ENCODE results near the gene KRT13. TPM values are rescaled to one million over a fixed set of nuclear protein-coding genes. Genes with fewer than 3 reads are reported as not detected.
"Not testable (repeated sequence)": the region's sequence is repeated elsewhere in the genome, so short reads cannot be mapped to it uniquely, and the experiment has no call there.

KRT13 gene
- total RNA-seq (ENCODE audit: insufficient read depth, low replicate concordance), result 292 TPM

DNA sequence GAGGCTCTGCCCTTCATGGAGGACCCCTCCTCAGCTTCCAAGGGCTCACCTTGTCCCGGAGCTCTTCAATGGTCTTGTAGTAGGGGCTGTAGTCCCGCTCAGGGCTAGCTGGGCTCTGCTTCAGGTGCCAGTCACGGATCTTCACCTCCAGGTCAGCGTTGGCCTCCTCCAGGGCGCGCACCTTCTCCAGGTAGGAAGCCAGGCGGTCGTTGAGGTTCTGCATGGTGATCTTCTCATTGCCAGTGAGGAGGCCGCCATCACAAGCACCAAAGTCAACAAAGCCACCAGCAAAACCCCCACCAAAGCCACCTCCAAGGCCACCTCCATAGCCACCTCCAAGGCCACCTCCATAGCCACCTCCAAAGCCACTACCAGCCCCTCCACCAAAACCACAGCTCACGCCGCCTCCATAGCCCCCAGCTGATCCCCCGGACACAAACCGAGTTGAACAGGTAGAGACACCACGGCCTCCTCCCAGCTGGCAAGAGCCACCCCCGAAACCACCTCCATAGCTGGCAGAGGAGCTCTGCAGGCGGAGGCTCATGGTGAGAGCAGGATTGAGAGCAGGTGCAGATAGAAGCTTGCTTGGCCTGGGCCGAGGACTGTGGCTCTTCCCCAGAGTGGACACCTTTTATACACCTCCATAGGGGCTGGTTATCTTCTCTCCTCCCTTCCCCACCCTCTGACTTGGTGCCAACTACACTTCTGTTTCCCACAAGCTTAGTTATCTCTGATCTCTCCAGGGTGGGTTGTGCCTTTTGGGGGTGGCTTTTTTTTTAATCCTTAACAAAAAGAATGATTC is at the start of gene KRT13:
Gene KRT13 (minus strand): TSS at position 606 of the 802 bp plus-strand sequence. CDS start 62 bp downstream, at position 544.
- peak; percentile 41 for DNase-seq (ENCODE audit: low spot score)

DNA sequence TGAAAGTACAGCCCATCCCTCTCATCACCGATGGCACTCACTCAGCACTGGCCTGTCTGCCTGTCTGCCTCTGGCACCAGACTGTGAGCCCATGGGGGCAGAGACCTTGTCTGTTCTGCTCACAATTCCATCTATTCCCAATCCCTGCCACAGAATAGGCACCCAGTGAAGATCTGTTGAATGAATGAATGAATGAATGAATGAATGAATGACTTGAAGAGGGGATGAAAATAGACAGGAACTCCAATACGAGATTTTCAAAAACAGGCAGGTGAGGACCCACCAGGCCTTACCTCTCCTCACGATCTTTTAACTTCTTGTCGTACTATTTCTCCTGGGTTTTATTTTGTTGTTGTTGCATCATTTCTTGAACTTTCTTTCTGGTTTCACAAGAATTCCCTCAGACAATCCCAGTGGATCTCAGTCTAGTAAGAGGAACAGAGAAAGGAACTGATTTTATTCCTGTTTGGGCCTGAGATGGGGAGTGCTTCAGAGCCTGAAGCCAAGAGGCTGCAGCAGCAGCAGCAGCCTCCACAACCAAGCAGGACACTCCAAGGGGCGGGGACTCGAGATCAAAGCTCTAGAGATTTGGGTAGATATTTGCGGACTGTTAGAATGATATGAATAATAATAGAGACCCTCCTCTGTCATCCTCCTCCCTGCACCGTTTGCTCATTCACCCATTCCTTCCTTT is 48.7 kb upstream of the KRT13 start:
- peak; percentile 29 for DNase-seq (ENCODE audit: low spot score)

DNA sequence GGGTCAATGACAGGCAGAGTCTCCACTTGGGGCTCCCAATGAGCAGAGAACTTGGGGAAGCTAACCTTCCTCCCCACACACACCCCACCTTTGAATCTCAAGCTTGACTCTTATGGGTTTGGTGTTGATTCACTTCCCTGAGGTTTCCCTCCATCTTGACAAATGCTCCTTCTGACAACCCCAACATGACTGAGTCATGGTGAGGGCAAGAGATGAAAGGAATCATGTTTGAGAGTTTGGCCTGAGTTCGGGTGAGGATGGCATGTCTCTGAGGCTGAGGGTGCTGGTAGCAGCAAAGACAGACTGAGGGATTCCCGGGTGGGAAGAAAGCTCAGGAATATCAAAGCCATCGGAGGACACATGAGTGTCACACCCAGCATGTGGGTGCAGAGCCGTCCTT is 47.8 kb upstream of the KRT13 start:
- no peak for DNase-seq (ENCODE audit: low spot score)

DNA sequence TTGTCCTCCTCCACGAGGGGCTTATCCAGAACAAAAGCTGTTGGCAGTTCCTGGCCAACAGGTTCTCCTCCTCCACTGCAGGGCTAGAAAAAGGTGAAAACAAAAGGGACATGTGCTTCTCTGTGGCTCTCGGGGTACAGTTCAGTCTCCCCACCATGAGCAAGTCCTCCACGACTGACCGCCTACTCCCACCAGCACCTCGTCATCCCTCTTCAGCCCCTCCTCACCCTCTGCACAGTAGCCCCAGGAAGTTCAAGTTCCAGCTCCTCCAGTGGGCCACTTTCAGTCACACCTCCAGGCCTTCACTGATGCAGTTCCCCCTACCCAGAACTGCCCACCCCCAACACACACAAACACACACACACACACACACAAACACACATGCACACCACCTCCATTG is 47.0 kb upstream of the KRT13 start:
- no peak for DNase-seq (ENCODE audit: low spot score)

DNA sequence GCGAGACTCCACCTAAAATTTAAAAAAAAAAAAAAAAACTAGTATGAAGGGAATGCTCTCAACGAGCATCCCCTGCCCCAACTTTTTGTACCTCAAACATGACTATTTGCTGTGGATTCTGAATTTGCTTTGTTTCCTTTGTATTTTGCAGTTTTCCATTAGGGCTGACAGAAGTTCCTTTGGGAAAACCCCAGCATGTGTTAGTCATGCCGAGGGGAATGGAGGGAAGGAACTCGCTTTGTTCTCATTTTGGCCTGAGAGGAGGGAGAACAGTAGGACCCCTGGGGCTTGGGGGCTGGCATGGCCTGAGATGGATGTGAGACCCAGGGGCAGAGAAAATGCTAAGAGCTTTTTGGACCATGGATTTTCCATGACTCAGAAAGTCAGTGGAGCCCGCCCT is 46.0 kb upstream of the KRT13 start:
- no peak for DNase-seq (ENCODE audit: low spot score)

DNA sequence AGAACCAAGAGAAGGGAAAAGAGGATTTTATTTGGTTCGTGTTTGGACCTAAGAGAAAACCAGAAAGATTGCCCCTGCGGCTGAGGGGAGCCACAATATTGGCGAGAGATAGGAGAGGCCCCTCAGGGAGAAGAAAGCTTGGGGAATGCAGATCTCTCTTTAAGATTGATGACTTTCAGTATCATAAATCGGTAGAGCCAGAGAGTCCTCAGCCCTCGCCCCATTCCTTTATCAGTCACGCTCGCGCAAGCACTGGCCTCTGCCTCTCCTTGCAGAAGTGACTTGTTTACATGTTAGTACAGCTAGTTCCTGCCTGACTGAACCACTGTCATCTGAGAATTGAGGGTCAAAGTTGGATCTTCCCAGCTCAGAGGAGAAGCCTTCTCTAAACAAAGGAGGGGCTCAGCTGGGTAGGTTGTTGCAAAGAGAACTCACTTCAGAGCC is 44.2 kb upstream of the KRT13 start:
- DNase-seq (ENCODE audit: low spot score), result peak; percentile 68

DNA sequence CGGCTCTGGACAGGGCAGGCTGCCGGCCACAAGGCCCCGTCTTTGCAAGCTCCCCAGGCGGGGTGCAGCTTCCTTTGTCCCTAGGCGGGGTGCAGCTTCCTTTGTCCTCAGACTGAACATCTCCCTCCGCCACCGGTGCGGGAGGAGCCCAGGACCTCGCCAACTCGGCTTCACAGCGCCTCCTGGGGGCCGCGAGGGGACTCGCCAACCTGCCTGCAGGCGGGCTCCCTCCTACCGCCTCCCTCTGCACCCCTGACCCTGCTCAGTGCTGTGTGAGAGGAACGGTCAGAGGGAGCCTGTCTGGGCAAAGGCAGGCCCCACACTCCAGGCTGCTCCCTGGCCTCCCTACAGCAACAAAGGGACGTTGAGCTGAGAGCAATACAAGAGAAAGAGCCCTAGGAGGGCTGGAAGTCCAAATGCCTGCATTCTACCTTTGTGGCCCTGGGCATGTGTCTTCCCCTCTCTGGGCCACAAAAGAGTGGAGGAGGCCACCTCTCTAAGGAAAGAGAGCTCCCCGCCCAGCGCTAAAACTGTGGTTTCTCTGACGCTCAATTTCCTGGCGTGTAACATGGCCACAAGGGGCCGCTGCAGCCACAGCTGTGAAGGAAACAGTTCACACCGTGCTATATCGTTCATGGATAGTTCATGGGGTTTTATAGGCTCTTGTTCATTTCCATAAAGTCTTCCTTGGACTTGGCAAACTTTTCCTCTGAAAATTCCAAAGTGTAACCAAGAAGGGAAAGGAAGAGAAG is 43.6 kb upstream of the KRT13 start:
- peak; percentile 93 for DNase-seq (ENCODE audit: low spot score)

DNA sequence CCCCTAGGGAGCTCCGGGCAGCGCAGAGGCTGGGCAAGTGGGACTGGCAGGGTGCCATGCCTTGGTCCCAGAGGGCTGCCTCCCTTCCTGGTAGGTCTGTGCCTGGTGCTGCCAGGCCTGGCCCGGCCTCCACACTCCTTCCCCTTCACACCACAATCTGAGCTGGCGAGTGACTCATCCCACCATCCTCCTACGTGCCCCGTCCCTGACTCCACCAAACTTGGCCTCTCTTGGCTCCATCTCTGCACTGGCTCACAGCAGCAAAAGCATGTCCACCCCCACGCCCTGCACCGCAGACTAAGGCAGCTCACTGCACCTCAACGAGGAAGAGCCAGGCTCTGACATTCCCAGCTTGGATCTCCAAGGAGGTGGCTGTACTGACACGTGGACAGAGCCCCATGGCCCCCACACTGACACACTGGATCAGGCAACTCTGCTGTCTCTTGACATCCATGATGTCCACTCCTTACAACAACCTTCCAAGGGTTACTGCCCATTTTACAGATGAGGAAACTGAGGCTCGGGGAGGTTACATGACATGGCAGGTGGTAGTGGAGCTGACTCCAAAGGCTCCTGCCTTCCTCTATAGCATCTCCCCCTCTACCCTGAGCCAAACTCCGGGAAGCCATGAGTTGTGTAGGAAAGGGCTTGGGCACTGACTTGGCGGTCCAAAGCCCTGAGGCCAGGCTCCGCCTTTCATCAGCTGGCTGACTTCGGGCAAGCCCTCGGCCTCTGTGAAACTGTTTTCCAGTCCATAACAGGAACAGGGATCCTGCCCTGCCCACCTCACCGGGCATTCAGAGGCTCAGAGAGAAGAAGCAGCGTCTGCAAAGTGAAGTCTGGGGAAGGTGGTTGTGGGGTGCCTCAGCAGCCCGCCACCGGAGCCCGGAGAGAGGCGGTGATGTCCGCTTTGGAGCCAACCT is 42.8 kb upstream of the KRT13 start:
- DNase-seq (ENCODE audit: low spot score), result peak; percentile 82

DNA sequence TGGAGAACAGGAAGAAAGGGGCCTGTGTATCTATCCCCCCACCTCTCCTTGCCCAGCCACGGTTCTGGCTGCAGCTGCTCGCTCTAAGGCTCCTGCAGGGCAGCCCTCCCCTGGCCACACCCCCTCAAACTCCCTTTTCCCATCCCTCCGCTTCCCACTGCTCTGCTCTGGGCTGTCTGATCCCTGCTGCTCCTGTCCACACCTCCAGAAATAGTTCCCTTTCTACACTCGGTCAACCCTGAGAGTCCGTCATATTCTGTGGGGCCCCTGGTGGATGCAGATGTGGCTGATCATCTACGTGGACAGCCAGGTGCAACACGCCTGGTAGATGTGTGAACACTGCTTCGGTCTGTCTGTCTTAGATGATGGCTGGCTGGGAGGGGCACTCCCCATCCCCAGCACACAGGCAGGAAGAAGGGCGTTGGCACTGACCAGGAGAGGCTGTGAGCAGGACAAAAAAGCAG is 42.0 kb upstream of the KRT13 start:
- DNase-seq (ENCODE audit: low spot score), result peak; percentile 27

DNA sequence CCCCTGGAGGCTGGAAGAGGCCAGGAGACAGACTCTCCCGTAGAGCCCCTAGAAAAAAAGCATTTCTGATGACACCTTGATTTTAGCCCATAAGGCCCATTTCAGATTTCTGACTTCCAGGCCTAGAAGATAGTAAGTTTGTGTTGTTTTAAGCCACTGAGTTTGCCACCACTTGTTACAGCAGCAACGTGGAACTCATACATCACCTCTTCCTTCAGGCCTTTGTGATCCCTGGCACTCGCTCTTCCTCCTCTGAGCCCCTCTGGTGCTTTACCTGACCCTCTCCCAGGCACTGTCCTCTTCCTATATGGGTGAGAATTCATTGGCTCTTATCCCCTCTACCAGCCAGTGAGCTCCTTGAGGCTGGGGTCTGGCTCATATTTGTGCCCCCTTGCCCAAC is 41.4 kb upstream of the KRT13 start:
- no peak for DNase-seq (ENCODE audit: low spot score)

DNA sequence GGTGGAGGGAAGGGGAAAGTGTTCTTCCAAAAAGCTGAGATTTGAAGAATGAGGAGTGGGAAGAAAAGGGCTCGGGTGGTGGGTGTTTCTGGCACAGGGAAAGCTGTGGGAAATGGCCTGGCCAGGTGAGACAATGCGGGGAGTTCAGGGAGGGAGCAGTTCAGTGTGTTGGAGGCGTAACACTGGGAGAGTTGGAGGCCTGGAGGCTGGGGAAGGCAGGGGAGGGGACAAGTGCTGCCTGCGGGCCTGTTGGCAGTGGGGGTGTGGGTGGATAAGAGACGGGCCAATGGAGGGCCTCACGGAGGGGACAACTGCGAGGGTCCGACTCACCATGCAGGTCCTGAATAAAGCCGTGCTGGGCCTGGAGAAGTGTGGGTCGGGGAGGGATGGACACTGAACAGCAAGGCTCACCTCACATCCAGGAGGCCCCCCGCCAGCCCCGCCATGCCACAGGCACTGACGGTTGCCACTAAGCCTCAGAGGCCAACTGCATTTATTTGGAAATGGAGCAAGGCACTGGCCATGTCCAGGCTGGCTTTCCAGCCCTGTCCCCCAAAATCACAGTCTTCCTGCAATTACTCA is 40.5 kb upstream of the KRT13 start:
- no peak for DNase-seq (ENCODE audit: low spot score)

DNA sequence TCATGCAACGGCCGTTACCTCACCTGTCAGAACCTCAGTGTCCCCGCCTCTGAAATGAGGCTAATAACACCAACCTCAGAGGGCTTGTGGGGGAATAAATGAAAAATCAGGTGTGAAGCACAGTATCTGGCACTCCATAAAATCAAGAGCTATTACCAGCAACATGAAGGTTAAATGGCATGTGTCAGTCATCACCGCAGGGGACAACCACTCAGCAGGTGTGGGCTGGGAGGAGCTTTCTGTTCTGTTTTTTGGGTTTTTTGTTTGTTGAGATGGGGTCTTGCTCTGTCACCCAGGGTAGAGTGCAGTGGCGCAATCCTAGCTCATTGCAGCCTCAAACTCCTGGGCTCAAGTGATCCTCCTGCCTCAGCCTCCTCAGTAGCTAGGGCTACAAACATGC is 39.5 kb upstream of the KRT13 start:
- DNase-seq (ENCODE audit: low spot score), result no peak

DNA sequence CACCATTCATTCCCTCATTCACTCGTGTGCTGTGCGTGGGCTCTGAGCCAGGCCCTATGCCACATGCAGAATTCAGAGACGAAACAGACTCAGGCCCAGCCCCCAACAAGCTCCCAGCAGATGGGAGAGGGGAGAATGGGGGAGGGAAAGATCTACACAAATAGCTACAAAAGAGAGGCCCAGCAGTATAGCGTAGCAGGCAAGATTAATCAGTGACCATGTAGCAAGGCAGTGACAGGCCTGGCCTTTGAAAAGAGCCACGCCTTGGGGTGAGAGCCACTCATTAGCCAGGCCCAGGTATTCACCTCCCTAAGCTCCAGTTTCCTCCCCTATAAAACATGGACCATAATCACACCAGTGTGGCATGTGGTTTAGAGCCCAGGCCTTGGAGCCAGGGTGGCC is 39.1 kb upstream of the KRT13 start:
- DNase-seq (ENCODE audit: low spot score), result peak; percentile 80

DNA sequence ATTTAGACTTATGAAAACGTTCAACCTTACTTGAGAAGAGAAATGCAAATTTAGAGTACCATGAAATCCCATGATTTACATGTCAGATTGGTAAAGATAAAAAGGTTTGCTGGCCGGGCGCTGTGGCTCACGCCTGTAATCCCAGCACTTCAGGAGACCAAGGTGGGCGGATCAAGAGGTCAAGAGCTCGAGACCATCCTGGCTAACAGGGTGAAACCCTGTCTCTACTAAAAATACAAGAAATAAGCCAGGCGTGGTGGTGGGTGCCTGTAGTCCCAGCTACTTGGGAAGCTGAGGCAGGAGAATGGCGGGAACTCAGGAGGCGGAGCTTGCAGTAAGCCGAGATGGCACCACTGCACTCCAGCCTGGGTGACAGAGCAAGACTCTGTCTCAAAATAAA is 37.4 kb upstream of the KRT13 start:
- not testable (repeated sequence) for DNase-seq (ENCODE audit: low spot score)

DNA sequence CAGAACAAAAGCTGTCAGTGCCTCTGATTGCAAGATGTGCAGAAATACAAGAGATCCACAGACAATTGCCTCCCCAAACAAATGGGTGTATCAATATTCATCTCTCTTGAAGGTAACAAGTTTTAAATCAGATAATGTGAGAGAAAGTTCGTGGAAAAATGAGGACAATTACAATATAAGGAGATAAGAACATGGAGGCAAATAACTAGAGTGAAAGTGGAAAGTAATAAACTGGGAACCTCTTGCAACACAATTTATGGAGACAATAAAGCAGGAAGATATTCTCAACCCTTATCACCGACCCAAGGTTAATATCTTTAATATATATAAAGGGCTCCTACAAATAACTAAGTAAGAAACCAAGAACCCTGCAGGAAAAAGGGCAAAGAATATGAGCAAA is 36.9 kb upstream of the KRT13 start:
- no peak for DNase-seq (ENCODE audit: low spot score)

DNA sequence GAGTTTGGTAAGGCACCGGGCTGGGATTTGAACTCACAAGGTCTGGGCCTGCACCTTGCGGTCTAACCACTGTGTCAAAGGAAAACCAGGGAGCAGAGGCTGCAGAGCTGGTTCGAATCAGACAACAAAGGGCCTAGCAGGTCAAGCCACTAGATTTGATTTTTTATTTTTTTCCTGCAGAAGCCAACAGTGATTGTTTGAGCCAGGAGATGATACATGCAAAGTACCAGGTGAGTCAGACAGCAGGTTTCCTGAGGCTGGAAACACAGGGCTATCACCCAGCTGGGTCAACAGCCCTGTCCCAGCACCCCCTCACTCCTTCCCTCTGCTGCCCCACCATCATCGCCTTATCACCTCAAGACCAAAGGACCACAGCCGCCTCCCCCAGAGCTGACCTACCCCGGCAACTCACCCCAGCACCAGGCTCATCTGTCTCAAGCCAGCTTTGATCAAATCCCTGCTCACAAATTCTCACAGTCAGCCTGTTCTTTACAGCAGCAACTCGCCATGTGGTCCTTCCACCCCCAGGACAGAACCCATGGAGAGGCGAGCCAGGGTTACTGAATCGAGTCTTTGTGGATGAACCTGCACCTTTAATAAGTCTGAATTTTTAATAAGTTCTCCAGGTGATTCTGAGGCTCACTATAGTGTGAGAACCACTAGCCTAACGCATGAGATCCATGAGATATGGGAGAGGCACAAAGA is 35.7 kb upstream of the KRT13 start:
- DNase-seq (ENCODE audit: low spot score), result no peak

DNA sequence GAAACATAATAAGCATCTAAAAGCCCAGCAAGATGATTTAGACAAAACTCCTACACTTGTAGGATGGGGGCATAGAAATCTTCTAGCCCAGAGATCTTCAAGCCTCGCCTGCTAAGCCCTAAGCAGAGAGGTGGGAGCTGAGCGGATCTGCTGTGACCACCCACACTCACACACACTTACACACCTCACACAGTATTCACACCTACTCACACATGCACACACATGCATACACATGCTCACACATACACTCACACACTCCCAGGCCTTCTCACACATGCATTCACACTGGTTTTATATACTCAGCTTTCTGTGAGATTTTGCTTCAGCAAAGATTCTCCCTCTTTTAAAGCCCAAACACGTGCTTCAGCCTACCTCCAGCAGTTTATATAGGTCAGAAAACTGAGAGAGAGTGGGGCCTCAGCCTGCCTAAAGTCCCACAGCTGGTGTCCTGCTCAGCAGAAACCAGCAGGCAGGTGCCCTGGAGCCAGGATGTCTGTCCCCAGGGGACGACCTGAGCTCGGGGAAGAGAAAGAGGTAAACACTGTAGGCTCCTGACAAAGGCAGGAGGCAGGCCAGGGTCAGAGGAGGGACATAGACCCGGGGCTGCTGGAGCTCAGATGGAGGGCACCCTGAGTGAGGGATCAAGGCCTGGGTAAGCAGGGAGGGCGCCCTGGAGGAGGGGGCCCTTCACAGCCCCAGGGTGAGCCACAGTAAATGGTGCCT is 34.7 kb upstream of the KRT13 start:
- no peak for DNase-seq (ENCODE audit: low spot score)

DNA sequence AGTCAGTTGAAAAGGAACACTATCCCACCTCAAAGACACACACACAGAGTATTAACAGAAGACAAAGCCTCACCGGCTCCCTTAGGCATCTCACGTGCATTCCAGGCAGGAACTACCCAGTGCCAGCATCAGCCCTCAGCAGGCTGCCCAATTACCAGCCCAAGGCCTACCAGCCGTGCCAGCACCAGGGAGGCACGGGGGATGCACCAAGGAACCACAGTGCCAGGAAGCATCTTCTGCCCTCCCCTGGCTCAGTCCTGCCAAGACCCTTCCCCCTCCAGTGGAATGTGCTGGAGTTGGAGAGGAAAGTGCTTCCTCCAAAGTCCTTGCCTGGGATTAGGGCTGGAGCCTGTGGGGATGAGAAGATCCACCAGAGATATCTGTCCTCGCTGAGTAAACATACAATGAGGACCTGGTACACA is 33.7 kb upstream of the KRT13 start:
- peak; percentile 62 for DNase-seq (ENCODE audit: low spot score)

DNA sequence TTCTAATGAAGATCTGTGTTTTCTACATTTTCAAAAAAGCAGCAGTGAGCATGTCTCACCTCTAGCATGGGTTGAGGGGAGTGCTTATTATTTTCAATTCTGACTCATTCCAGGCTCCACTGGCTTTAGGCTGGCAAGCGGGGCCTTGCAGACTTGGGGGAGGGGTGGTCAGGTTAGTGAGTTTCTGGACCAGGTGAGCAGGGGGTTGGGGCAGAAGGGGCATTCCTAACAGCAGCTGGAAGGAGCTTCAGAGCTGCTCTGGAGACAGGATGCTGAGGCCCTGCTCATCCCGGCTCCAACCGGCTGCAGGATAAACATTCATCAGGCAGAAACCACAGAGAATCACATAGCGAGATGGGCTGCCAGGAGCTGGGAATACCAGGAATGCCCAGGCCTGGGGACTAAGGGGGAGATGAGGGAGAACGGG is 33.2 kb upstream of the KRT13 start:
- DNase-seq (ENCODE audit: low spot score), result peak; percentile 74

All from umbilical cord (tissue), 2 donors.